ENCODE measurements around the gene SLC4A1. TPM values are rescaled to one million over a fixed set of nuclear protein-coding genes. Genes with fewer than 3 reads are reported as not detected.

Gene SLC4A1
- total and polyA plus RNA-seq, 4 donors, result 0.14 to 1,478 TPM; not detected in 2

DNA sequence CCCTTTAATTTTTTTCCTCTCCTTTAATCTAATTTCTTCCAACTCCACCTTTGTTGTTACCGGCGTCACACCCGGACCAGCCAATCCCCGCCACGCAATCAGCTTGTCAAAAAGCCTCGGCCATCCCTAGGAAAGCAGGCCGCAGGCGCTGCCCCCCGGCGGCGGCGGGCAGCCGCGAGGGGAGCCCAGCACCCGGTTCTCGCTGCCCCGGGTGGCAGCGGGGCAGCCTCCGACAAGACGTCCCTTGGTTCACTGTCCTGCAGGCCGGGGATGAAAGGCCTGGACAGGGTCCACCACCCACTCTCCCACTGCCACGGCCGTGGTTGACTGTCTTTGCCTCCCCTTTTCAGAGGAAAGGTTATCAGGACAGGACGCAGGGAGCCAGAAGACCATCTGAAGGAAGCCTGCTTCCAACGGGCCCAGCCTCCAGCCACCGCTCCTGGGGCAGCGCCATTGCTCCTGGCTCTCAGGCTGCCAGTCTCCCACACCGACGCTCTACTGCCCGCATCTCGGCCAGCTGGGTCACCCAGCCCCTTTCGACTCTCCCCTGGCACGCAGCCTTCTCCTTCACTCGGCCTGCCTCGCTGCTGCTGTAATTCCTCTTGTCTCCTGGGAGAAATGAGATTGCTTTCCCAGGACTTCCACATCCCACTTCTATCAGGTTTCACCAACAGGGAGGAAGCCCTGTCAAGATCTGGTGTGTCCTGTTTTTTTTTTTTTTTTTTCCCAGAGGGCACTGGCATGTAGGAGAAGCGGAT is 45.6 kb downstream of the SLC4A1 start:
- Histone ChIP-seq H3K9me3 (ENCODE audit: control insufficient read depth in 4 of 4, low read length in 3 of 4) (no peaks in the 10 kb centered on the region), H3K4me1 (ENCODE audit: control insufficient read depth in 4 of 4, insufficient read depth in 4 of 4, low read length in 3 of 4) (peaks cover 17 to 40% (median 34%) of the 10 kb centered on the region in 4 donors), H3K9ac (ENCODE audit: low read depth in 1 of 2, low read length in 2 of 2) (peak overlapping the region; percentile 66 to 71), H3K27ac (ENCODE audit: low read depth in 1 of 2, low read length in 2 of 2) (peak overlapping the region; percentile 90 to 92), H3K27me3 (ENCODE audit: control insufficient read depth in 4 of 4, insufficient read depth in 4 of 4, low read length in 3 of 4) (no peaks in the 10 kb centered on the region), H3K36me3 (ENCODE audit: control insufficient read depth in 4 of 4, insufficient read depth in 3 of 4, low read depth in 1 of 4, low read length in 3 of 4) (no peaks in the 10 kb centered on the region), H3K4me3 (ENCODE audit: low read depth in 1 of 3, low read length in 3 of 3) (peak overlapping the region; percentile 18 to 93 (median 76))
- 4% methylated on average over 36 of the region's 36 CpGs for WGBS
- TF ChIP-seq GABPA (IDR thresholded peaks at IDR 0.05 in 1 of 2, conservative IDR thresholded peaks at IDR 0.05 in 1 of 2), result no peak
- TF ChIP-seq HNF4G (IDR thresholded peaks at IDR 0.05), result no peak
- TF ChIP-seq RAD21 (IDR thresholded peaks at IDR 0.05), result peak in 1 of 2 donors; percentile 14
- peak; percentile 84 for DNase-seq (ENCODE audit: low spot score)

- peak overlapping the region; percentile 54 to 93 (median 76) for H3K4me3 ChIP-seq (ENCODE audit: low read depth in 1 of 3, low read length in 3 of 3)
- TF ChIP-seq, protein P1, sequence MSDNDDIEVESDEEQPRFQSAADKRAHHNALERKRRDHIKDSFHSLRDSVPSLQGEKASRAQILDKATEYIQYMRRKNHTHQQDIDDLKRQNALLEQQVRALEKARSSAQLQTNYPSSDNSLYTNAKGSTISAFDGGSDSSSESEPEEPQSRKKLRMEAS (IDR thresholded peaks at IDR 0.05), result no peak
- peaks cover 17 to 43% (median 37%) of the 10 kb centered on the region in 4 donors for H3K4me1 ChIP-seq (ENCODE audit: control insufficient read depth in 4 of 4, insufficient read depth in 4 of 4, low read length in 3 of 4)
- no peaks in the 10 kb centered on the region for H3K27me3 ChIP-seq (ENCODE audit: control insufficient read depth in 4 of 4, insufficient read depth in 4 of 4, low read length in 3 of 4)
- no peak for DNase-seq (ENCODE audit: low spot score)
- peak overlapping the region; percentile 90 to 92 for H3K27ac ChIP-seq (ENCODE audit: low read depth in 1 of 2, low read length in 2 of 2)
- no peaks in the 10 kb centered on the region for H3K9me3 ChIP-seq (ENCODE audit: control insufficient read depth in 4 of 4, low read length in 3 of 4)
- peaks cover 0 to under 1% (median 0%) of the 10 kb centered on the region in 4 donors for H3K36me3 ChIP-seq (ENCODE audit: control insufficient read depth in 4 of 4, insufficient read depth in 3 of 4, low read depth in 1 of 4, low read length in 3 of 4)
- under 1% methylated on average over 17 of the region's 17 CpGs for WGBS
- H3K9ac ChIP-seq (ENCODE audit: low read depth in 1 of 2, low read length in 2 of 2), result peak overlapping the region; percentile 66 to 71
These were observed 46.1 kb downstream of the SLC4A1 start for GRCh38 chr17:44221862-44222111.

- peaks cover 17 to 44% (median 38%) of the 10 kb centered on the region in 4 donors for H3K4me1 ChIP-seq (ENCODE audit: control insufficient read depth in 4 of 4, insufficient read depth in 4 of 4, low read length in 3 of 4)
- no peaks in the 10 kb centered on the region for H3K9me3 ChIP-seq (ENCODE audit: control insufficient read depth in 4 of 4, low read length in 3 of 4)
- H3K9ac ChIP-seq (ENCODE audit: low read depth in 1 of 2, low read length in 2 of 2), result peak overlapping the region; percentile 66 to 71
- no peaks in the 10 kb centered on the region for H3K27me3 ChIP-seq (ENCODE audit: control insufficient read depth in 4 of 4, insufficient read depth in 4 of 4, low read length in 3 of 4)
- H3K36me3 ChIP-seq (ENCODE audit: control insufficient read depth in 4 of 4, insufficient read depth in 3 of 4, low read depth in 1 of 4, low read length in 3 of 4), result peaks cover 1 to 5% (median 3%) of the 10 kb centered on the region in 4 donors
- peak; percentile 88 for TF ChIP-seq YY1 (IDR thresholded peaks at IDR 0.05)
- TF ChIP-seq, protein P1 (IDR thresholded peaks at IDR 0.05), result no peak
- peak overlapping the region; percentile 90 to 92 for H3K27ac ChIP-seq (ENCODE audit: low read depth in 1 of 2, low read length in 2 of 2)
- under 1% methylated on average over 54 of the region's 54 CpGs for whole genome bisulfite sequencing
- peak overlapping the region; percentile 54 to 93 (median 76) for H3K4me3 ChIP-seq (ENCODE audit: low read depth in 1 of 3, low read length in 3 of 3)
- peak; percentile 82 for DNase-seq (ENCODE audit: low spot score)
These were observed 46.7 kb downstream of the SLC4A1 start for GRCh38 chr17:44221084-44221861.

DNA sequence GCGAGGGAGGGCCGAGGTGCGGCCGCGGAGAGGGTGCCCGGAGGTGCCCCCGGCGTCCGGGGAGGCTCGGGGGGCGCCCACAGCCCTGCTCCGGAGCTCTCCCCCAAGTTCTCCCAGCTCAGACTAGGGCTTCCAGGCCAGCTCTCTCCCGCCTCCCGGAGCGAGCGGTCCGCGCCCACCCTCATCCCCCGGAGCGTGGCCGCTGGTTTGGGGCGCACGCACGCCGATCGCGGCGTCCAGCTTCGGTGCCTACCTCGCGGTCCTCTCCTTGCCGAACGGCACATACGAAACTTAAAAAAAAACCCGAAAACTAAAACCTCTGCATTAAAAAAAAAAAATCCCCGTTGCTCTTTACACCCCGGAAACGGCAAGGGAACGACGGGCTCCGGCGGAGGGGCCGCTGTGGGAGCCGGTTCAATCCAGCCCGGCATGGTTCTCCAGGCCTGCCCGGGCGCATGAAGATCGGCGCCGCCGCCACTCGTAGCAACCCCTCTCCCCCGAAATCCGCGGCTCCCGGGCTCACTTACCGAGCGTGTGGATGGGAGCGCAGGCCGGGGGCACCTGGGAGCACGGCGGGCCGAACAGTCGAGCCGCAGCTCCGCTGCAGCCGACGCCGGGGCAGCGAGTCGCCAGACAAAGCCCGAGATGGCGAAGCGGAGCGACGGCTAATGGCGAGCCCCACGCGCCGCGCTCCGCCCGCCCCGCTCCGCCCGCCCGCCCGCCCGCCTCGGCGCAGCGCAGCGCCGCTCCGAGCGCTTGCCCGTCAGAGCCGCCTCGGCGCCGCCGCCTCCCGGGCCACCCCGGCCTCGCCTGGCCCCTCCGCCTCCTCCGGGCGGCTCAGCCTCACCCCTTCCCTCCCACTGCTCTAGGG is 47.5 kb downstream of the SLC4A1 start:
- Histone ChIP-seq H3K4me1 (ENCODE audit: control insufficient read depth in 4 of 4, insufficient read depth in 4 of 4, low read length in 3 of 4) (peaks cover 17 to 45% (median 39%) of the 10 kb centered on the region in 4 donors), H3K27ac (ENCODE audit: low read depth in 1 of 2, low read length in 2 of 2) (peak overlapping the region; percentile 93 to 94), H3K36me3 (ENCODE audit: control insufficient read depth in 4 of 4, insufficient read depth in 3 of 4, low read depth in 1 of 4, low read length in 3 of 4) (peaks cover 5 to 13% (median 12%) of the 10 kb centered on the region in 4 donors), H3K9me3 (ENCODE audit: control insufficient read depth in 4 of 4, low read length in 3 of 4) (no peaks in the 10 kb centered on the region), H3K4me3 (ENCODE audit: low read depth in 1 of 3, low read length in 3 of 3) (peak overlapping the region; percentile 64 to 93 (median 76)), H3K27me3 (ENCODE audit: control insufficient read depth in 4 of 4, insufficient read depth in 4 of 4, low read length in 3 of 4) (no peaks in the 10 kb centered on the region), H3K9ac (ENCODE audit: low read depth in 1 of 2, low read length in 2 of 2) (peak overlapping the region; percentile 66 to 80)
- DNase-seq (ENCODE audit: low spot score), result peak; percentile 70
- under 1% methylated on average over 108 of the region's 108 CpGs for WGBS
- TF ChIP-seq NR2F2 (IDR thresholded peaks at IDR 0.05), result no peak
- TF ChIP-seq YY1 (IDR thresholded peaks at IDR 0.05), result no peak
- no peak for TF ChIP-seq HNF4G (IDR thresholded peaks at IDR 0.05)
- TF ChIP-seq FOXA1 (IDR thresholded peaks at IDR 0.05), result no peak
- no peak for TF ChIP-seq RXRA (IDR thresholded peaks at IDR 0.05)
- no peak for TF ChIP-seq GABPA (IDR thresholded peaks at IDR 0.05 in 1 of 2, conservative IDR thresholded peaks at IDR 0.05 in 1 of 2)
- TF ChIP-seq, protein P2, sequence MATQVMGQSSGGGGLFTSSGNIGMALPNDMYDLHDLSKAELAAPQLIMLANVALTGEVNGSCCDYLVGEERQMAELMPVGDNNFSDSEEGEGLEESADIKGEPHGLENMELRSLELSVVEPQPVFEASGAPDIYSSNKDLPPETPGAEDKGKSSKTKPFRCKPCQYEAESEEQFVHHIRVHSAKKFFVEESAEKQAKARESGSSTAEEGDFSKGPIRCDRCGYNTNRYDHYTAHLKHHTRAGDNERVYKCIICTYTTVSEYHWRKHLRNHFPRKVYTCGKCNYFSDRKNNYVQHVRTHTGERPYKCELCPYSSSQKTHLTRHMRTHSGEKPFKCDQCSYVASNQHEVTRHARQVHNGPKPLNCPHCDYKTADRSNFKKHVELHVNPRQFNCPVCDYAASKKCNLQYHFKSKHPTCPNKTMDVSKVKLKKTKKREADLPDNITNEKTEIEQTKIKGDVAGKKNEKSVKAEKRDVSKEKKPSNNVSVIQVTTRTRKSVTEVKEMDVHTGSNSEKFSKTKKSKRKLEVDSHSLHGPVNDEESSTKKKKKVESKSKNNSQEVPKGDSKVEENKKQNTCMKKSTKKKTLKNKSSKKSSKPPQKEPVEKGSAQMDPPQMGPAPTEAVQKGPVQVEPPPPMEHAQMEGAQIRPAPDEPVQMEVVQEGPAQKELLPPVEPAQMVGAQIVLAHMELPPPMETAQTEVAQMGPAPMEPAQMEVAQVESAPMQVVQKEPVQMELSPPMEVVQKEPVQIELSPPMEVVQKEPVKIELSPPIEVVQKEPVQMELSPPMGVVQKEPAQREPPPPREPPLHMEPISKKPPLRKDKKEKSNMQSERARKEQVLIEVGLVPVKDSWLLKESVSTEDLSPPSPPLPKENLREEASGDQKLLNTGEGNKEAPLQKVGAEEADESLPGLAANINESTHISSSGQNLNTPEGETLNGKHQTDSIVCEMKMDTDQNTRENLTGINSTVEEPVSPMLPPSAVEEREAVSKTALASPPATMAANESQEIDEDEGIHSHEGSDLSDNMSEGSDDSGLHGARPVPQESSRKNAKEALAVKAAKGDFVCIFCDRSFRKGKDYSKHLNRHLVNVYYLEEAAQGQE (IDR thresholded peaks at IDR 0.05), result no peak
- TF ChIP-seq ATF3 (IDR thresholded peaks at IDR 0.05), result no peak
- TF ChIP-seq HNF4A (conservative IDR thresholded peaks at IDR 0.05), result no peak
- TF ChIP-seq JUND (IDR thresholded peaks at IDR 0.05), result no peak
- TF ChIP-seq, protein P1 (IDR thresholded peaks at IDR 0.05), result no peak
- TF ChIP-seq RAD21 (IDR thresholded peaks at IDR 0.05), result no peak

Data from liver (tissue), 9 donors.